ENCODE data around the gene DMRTA2.

Gene DMRTA2

GRCh38 chr1:50422946-50423669 lies at the start of gene DMRTA2:
DMRTA2 (minus strand) TSS chr1:50423443; CDS start chr1:50421536, 1,907 bp downstream.
- no peak for DNase-seq

- DNase-seq, result no peak
Observed at GRCh38 chr1:50471967-50472366, 48.7 kb upstream of the DMRTA2 start.

GRCh38 chr1:50462964-50463363 lies 39.7 kb upstream of the DMRTA2 start:
- DNase-seq, result no peak

GRCh38 chr1:50458507-50458906 lies 35.3 kb upstream of the DMRTA2 start:
- no peak for DNase-seq

- DNase-seq, result no peak
Observed at GRCh38 chr1:50454911-50455310, 31.7 kb upstream of the DMRTA2 start.

GRCh38 chr1:50453266-50453665 lies 30.0 kb upstream of the DMRTA2 start:
- no peak for DNase-seq

GRCh38 chr1:50452700-50453099 lies 29.5 kb upstream of the DMRTA2 start:
- DNase-seq, result no peak

GRCh38 chr1:50450861-50451653 lies 27.8 kb upstream of the DMRTA2 start:
- no peak for DNase-seq

- DNase-seq, result no peak
Observed at GRCh38 chr1:50447961-50448360, 24.7 kb upstream of the DMRTA2 start.

- DNase-seq, result no peak
Observed at GRCh38 chr1:50441183-50441582, 17.9 kb upstream of the DMRTA2 start.

- no peak for DNase-seq
Observed at GRCh38 chr1:50438945-50439344, 15.7 kb upstream of the DMRTA2 start.

GRCh38 chr1:50436489-50436888 lies 13.2 kb upstream of the DMRTA2 start:
- DNase-seq, result no peak

GRCh38 chr1:50430010-50430405 lies 6.8 kb upstream of the DMRTA2 start:
- DNase-seq, result no peak

- DNase-seq, result no peak
Observed at GRCh38 chr1:50427818-50428779, 4.9 kb upstream of the DMRTA2 start.

GRCh38 chr1:50427086-50427817 lies 4.0 kb upstream of the DMRTA2 start:
- no peak for DNase-seq

- DNase-seq, result no peak
Observed at GRCh38 chr1:50426702-50427085, 3.5 kb upstream of the DMRTA2 start.

- no peak for DNase-seq
Observed at GRCh38 chr1:50426108-50426700, 3.0 kb upstream of the DMRTA2 start.

GRCh38 chr1:50425376-50426107 lies 2.3 kb upstream of the DMRTA2 start:
- no peak for DNase-seq

GRCh38 chr1:50424884-50425375 lies 1.7 kb upstream of the DMRTA2 start:
- no peak for DNase-seq

- no peak for DNase-seq
Observed at GRCh38 chr1:50424045-50424883, 1.0 kb upstream of the DMRTA2 start.
